Suprapubic skin (tissue), 4 donors: ENCODE results near the gene TBX5. TPM values are rescaled to one million over a fixed set of nuclear protein-coding genes. Genes with fewer than 3 reads are reported as not detected.

ENCODE experiments used
- DNase-seq, 2 donors: peaks; one replicate each; pipeline ENCODE4 v3.0.0-alpha.2; 2019; ENCODE audit warnings: low spot score in 2 of 2
- H3K27ac ChIP-seq: fragments of 200-600 bp; sonication (generic); one replicate; pipeline ENCODE4 v1.5.1; 2019
- H3K27me3 ChIP-seq: fragments of 200-600 bp; sonication (generic); one replicate; pipeline ENCODE4 v1.5.1; 2019
- H3K36me3 ChIP-seq: fragments of 200-600 bp; sonication (generic); one replicate; pipeline ENCODE4 v1.5.1; 2019
- H3K4me1 ChIP-seq: fragments of 200-600 bp; sonication (generic); one replicate; pipeline ENCODE4 v1.5.1; 2019
- H3K4me3 ChIP-seq: fragments of 200-600 bp; sonication (generic); one replicate; pipeline ENCODE4 v1.5.1; 2019; ENCODE audit warnings: mild to moderate bottlenecking
- H3K9me3 ChIP-seq: fragments of 200-600 bp; sonication (generic); one replicate; pipeline ENCODE4 v1.5.1; 2019
- CTCF ChIP-seq, 2 donors: fragments of 200-600 bp in 1 of 2; fragments of 450-650 bp in 1 of 2; sonication (generic) in 1 of 2; IDR thresholded peaks; one replicate each; pipeline ENCODE4 v1.5.1; 2016 to 2019; ENCODE audit warnings: antibody characterized with exemption in 2 of 2, mild to moderate bottlenecking in 1 of 2, moderate library complexity in 1 of 2
- EP300 ChIP-seq: sonication (generic); formaldehyde crosslinking; IDR thresholded peaks from one replicate; pipeline ENCODE4 v1.6.1; 2017; ENCODE audit warnings: antibody characterized with exemption
- POLR2A ChIP-seq, 2 donors: fragments of 450-650 bp; IDR thresholded peaks; one replicate each; pipeline ENCODE4 v1.6.1; 2017; ENCODE audit warnings: antibody characterized with exemption in 2 of 2, mild to moderate bottlenecking in 2 of 2, moderate library complexity in 2 of 2
- POLR2AphosphoS5 ChIP-seq, 3 donors: sonication (generic); formaldehyde crosslinking; IDR thresholded peaks; one replicate each; pipeline ENCODE4 v1.6.1; 2017; ENCODE audit warnings: antibody characterized with exemption in 3 of 3
- WGBS: methylation state at CpG from one replicate; pipeline ENCODE4 v1.1.5; 2018; 5-methylcytosine and 5-hydroxymethylcytosine counted together
- total RNA-seq, 4 donors: library from RNA; depleted of rRNA; stranded (reverse); fragments of >200 nt; gene quantifications; one replicate each; pipeline ENCODE4 v1.1.0, GENCODE V29; 2016

TBX5 gene
- total RNA-seq, 4 donors from 2014 or later, result 0.44 to 3.5 (median 2.1) TPM; not detected in 1

DNA sequence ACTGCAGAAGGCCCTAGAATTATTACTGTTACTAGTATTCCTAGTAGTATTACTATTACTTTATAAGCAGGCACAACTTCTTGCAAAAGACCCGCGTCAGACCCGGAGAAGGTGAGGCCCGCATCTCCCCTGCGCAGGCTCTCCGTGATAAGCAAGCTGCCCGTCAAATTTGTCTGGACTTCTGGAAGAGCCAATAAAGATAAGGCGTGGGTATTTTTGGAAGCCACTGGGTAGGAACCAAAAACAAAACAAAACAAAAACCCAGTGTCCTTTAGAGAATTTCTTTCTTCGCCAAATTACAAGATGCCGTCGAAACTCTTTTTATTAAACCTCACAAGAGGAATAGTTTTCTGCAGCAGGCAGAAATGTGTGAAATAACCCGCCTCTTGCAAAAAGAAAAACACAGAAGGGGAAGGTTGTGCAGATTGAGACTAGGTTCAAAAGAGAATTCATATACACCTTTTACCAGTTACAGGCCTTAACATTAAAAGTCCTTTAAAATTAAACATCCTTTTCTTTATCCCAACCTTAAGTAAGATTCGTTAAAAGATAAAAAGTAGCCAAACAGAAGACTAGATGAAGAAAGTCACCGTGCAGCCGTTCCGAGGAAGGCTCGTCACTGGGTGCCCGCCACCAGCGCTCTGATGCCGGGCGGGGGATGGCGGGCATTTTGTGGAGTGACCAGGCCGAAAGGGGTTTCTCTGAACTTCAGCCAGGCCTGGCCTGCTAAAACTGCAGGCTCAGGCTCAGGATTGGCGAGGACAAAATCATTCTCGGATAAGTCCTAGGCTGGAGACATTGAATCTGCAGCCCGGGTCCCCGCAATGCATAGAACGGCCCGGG is 1.6 kb downstream of the TBX5 start:
- Histone ChIP-seq H3K27me3 (peaks cover 100% of the 10 kb centered on the region), H3K4me1 (peaks cover 31% of the 10 kb centered on the region), H3K36me3 (no peaks in the 10 kb centered on the region), H3K27ac (peak overlapping the region; percentile 36), H3K9me3 (no peaks in the 10 kb centered on the region), H3K4me3 (peak overlapping the region; percentile 52)
- TF ChIP-seq POLR2AphosphoS5 (IDR thresholded peaks at IDR 0.05) (no peak), POLR2A (IDR thresholded peaks at IDR 0.05) (no peak), CTCF (IDR thresholded peaks at IDR 0.05) (no peak), EP300 (no peak)
- DNase-seq, result no peak
- 18% methylated on average over 29 of the region's 29 CpGs for WGBS

GRCh38 chr12:114403690-114404066 is 2.3 kb downstream of the TBX5 start:
- Histone ChIP-seq H3K27me3 (peaks cover 100% of the 10 kb centered on the region), H3K9me3 (no peaks in the 10 kb centered on the region), H3K4me1 (peaks cover 25% of the 10 kb centered on the region), H3K27ac (peak overlapping the region; percentile 36), H3K36me3 (no peaks in the 10 kb centered on the region), H3K4me3 (peak overlapping the region; percentile 52)
- WGBS, result 29% methylated on average over 24 of the region's 24 CpGs
- TF ChIP-seq POLR2AphosphoS5 (IDR thresholded peaks at IDR 0.05) (no peak), CTCF (IDR thresholded peaks at IDR 0.05) (no peak), EP300 (no peak), POLR2A (IDR thresholded peaks at IDR 0.05) (no peak)
- DNase-seq, result no peak

GRCh38 chr12:114403011-114403689 is 2.8 kb downstream of the TBX5 start:
- peak overlapping the region; percentile 36 for H3K27ac ChIP-seq
- H3K4me1 ChIP-seq, result peaks cover 22% of the 10 kb centered on the region
- no peaks in the 10 kb centered on the region for H3K9me3 ChIP-seq
- WGBS, result 17% methylated on average over 36 of the region's 41 CpGs
- peak overlapping the region; percentile 52 for H3K4me3 ChIP-seq
- no peak for DNase-seq
- TF ChIP-seq EP300 (no peak), CTCF (IDR thresholded peaks at IDR 0.05) (peak in 1 of 2 donors; percentile 17)
- H3K27me3 ChIP-seq, result peaks cover 100% of the 10 kb centered on the region
- no peaks in the 10 kb centered on the region for H3K36me3 ChIP-seq

DNA sequence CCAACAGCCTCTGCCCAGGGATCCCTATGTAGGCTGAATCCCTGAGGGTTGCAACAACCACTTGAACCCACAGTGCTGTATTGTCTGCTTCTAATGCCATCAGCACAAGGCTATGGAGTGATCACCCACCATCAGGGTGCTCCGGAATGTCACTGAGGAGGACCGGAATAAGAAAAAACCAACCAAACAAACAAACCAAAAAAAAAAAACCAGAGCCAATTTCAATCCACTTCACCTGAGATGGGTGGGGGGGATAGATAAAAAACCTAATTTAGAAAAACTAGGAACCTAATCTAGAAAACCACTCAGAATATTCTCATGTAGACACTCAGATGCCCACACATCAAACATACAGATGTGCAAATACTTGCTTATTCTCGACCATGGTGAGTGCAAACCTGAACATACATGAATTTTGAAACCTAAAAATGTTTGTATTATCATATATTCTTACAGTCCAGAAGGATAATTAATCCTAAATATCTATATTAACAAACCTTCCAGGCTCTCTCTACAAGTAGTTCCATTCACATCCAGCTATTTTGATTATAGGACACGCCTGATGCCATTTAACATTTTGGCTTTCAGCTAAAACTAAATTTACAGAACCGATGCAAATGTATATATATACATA is 3.7 kb downstream of the TBX5 start:
- Histone ChIP-seq H3K4me3 (no peak overlapping the region), H3K36me3 (no peaks in the 10 kb centered on the region), H3K27me3 (peaks cover 100% of the 10 kb centered on the region), H3K9me3 (no peaks in the 10 kb centered on the region), H3K27ac (peak overlapping the region; percentile 36), H3K4me1 (peaks cover 22% of the 10 kb centered on the region)
- TF ChIP-seq POLR2A (IDR thresholded peaks at IDR 0.05) (no peak), EP300 (no peak), POLR2AphosphoS5 (IDR thresholded peaks at IDR 0.05) (no peak), CTCF (IDR thresholded peaks at IDR 0.05) (no peak)
- no peak for DNase-seq
- 38% methylated on average over 5 of the region's 5 CpGs for WGBS
